ENCODE data around the gene WEE2.

The WEE2 gene

DNA sequence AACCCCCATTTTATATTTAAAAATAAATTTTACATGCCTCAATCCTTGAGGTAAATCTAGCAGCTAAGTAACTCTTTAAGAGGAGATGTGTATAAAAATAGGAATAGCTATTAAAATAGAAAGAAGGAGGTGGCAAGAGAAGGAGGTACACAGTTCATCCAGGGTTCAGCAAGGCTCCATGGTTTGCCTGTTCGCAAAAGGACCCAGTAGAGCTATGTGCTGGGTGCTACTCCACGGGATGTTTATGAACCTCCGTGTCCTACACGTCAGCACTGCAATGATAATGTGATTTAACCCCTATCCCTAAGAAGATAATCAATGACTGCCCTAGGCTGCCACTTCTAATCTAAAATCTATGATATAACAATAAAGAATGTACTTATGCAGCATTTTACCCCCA, 5.3 kb upstream of the WEE2 start:
- Histone ChIP-seq H4K20me1 (ENCODE audit: insufficient read depth, low read length) (peaks cover 16% of the 10 kb centered on the region), H3K9ac (ENCODE audit: low read length) (peak overlapping the region; percentile 39; the same call in 1 of the 2 replicates), H3K27ac (ENCODE audit: low read length) (no peak overlapping the region), H2AFZ (ENCODE audit: low read depth, low read length) (no peak overlapping the region; the same call in 1 of the 2 replicates), H3K36me3 (replicated peaks; ENCODE audit: low read depth, low read length) (no peaks in the 10 kb centered on the region), H3K4me2 (ENCODE audit: low read length) (peak overlapping the region; percentile 79), H3K4me1 (ENCODE audit: low read length) (peaks cover 24% of the 10 kb centered on the region), H3K27me3 (ENCODE audit: low read depth, low read length) (peaks cover 15% of the 10 kb centered on the region), H3K4me3 (ENCODE audit: low read length) (peak overlapping the region; percentile 84; the same call in 1 of the 2 replicates), H3K79me2 (ENCODE audit: low read length) (peaks cover 13% of the 10 kb centered on the region), H3K9me3 (ENCODE audit: insufficient read depth, low read length) (no peaks in the 10 kb centered on the region)
- TF ChIP-seq, protein P1, sequence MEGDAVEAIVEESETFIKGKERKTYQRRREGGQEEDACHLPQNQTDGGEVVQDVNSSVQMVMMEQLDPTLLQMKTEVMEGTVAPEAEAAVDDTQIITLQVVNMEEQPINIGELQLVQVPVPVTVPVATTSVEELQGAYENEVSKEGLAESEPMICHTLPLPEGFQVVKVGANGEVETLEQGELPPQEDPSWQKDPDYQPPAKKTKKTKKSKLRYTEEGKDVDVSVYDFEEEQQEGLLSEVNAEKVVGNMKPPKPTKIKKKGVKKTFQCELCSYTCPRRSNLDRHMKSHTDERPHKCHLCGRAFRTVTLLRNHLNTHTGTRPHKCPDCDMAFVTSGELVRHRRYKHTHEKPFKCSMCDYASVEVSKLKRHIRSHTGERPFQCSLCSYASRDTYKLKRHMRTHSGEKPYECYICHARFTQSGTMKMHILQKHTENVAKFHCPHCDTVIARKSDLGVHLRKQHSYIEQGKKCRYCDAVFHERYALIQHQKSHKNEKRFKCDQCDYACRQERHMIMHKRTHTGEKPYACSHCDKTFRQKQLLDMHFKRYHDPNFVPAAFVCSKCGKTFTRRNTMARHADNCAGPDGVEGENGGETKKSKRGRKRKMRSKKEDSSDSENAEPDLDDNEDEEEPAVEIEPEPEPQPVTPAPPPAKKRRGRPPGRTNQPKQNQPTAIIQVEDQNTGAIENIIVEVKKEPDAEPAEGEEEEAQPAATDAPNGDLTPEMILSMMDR (IDR thresholded peaks at IDR 0.05; ENCODE audit: low read depth, low read length) = no peak
- no peak for TF ChIP-seq EZH2phosphoT487 (IDR thresholded peaks at IDR 0.05; ENCODE audit: low read depth)

GRCh38 chr7:141704112-141704511, 4.0 kb upstream of the WEE2 start:
- no peak overlapping the region for H3K4me2 ChIP-seq (ENCODE audit: low read length)

GRCh38 chr7:141704741-141705140, 3.4 kb upstream of the WEE2 start:
- H3K4me2 ChIP-seq (ENCODE audit: low read length) = no peak overlapping the region
- H3K36me3 ChIP-seq (replicated peaks; ENCODE audit: low read depth, low read length) = no peaks in the 10 kb centered on the region
- H3K4me3 ChIP-seq (ENCODE audit: low read length) = no peak overlapping the region
- H3K9ac ChIP-seq (ENCODE audit: low read length) = no peak overlapping the region
- peaks cover 5% of the 10 kb centered on the region; the same call in 1 of the 2 replicates for H4K20me1 ChIP-seq (ENCODE audit: insufficient read depth, low read length)
- no peak overlapping the region for H2AFZ ChIP-seq (ENCODE audit: low read depth, low read length)
- H3K4me1 ChIP-seq (ENCODE audit: low read length) = peaks cover 8% of the 10 kb centered on the region
- no peak overlapping the region for H3K27ac ChIP-seq (ENCODE audit: low read length)
- peaks cover 5% of the 10 kb centered on the region for H3K79me2 ChIP-seq (ENCODE audit: low read length)
- no peak for TF ChIP-seq EZH2phosphoT487 (IDR thresholded peaks at IDR 0.05; ENCODE audit: low read depth)
- TF ChIP-seq, protein P1 (IDR thresholded peaks at IDR 0.05; ENCODE audit: low read depth, low read length) = no peak
- H3K9me3 ChIP-seq (ENCODE audit: insufficient read depth, low read length) = no peaks in the 10 kb centered on the region
- H3K27me3 ChIP-seq (ENCODE audit: low read depth, low read length) = peaks cover 15% of the 10 kb centered on the region

More at GRCh38 chr7:141704112-141704511, 4.0 kb upstream of the WEE2 start:
- Histone ChIP-seq H3K27me3 (ENCODE audit: low read depth, low read length) (peaks cover 15% of the 10 kb centered on the region), H3K4me3 (ENCODE audit: low read length) (no peak overlapping the region), H3K4me1 (ENCODE audit: low read length) (peaks cover 12% of the 10 kb centered on the region), H4K20me1 (ENCODE audit: insufficient read depth, low read length) (peaks cover 5% of the 10 kb centered on the region), H3K36me3 (replicated peaks; ENCODE audit: low read depth, low read length) (no peaks in the 10 kb centered on the region), H3K79me2 (ENCODE audit: low read length) (peaks cover 5% of the 10 kb centered on the region), H3K9ac (ENCODE audit: low read length) (no peak overlapping the region), H3K27ac (ENCODE audit: low read length) (no peak overlapping the region), H2AFZ (ENCODE audit: low read depth, low read length) (no peak overlapping the region), H3K9me3 (ENCODE audit: insufficient read depth, low read length) (no peaks in the 10 kb centered on the region)
- TF ChIP-seq, protein P1 (IDR thresholded peaks at IDR 0.05; ENCODE audit: low read depth, low read length) = no peak
- no peak for TF ChIP-seq EZH2phosphoT487 (IDR thresholded peaks at IDR 0.05; ENCODE audit: low read depth)

DNA sequence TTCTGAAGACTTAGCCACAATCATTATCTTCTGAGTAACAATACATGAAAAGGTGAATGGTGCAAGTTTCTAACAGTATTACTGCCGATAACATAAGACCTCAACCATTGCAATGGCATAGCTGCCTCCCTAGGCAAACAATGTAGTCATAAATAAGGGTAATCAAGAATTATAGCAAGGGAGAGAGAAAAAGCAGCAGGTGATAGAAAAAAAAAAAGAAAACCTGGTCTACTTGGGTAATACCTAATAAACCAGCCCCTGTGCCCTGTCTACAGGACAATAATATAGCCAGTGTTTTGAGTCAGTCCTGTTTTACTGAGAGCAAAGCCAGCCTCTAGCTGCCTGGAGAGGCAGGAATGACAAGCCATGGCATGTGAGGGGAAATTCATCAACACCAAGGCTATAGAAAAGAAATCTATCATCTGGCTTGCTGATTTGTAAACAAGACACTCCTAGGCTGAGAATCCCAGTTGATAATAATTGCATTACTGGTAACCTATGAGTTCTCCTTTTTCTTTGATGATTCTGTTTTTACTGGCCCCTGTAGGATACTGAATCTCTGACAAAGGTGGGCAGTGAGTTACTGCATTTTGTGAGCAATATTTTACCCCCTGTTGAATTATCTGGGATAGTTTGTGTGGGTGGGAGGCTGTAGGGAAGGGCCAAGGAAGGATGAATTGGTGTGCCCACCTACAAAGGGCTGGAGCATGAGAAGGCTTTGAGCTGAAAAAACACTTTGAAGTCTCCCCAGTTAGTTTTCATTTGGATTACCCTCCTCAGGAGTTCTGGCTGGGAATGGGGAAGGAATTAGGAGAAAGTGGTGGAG, 1.7 kb upstream of the WEE2 start:
- TF ChIP-seq, protein P1 (IDR thresholded peaks at IDR 0.05; ENCODE audit: low read depth, low read length) = no peak
- TF ChIP-seq EZH2phosphoT487 (IDR thresholded peaks at IDR 0.05; ENCODE audit: low read depth) = no peak
- Histone ChIP-seq H4K20me1 (ENCODE audit: insufficient read depth, low read length) (no peaks in the 10 kb centered on the region), H2AFZ (ENCODE audit: low read depth, low read length) (no peak overlapping the region), H3K27me3 (ENCODE audit: low read depth, low read length) (peaks cover 15% of the 10 kb centered on the region), H3K79me2 (ENCODE audit: low read length) (no peaks in the 10 kb centered on the region; the same call in 1 of the 2 replicates), H3K9ac (ENCODE audit: low read length) (no peak overlapping the region), H3K4me1 (ENCODE audit: low read length) (peaks cover 4% of the 10 kb centered on the region; the same call in 1 of the 2 replicates), H3K27ac (ENCODE audit: low read length) (no peak overlapping the region), H3K4me3 (ENCODE audit: low read length) (no peak overlapping the region), H3K36me3 (replicated peaks; ENCODE audit: low read depth, low read length) (no peaks in the 10 kb centered on the region), H3K4me2 (ENCODE audit: low read length) (no peak overlapping the region), H3K9me3 (ENCODE audit: insufficient read depth, low read length) (no peaks in the 10 kb centered on the region)
